GM18517 (cell line): ENCODE results near the gene LRRC74A.
"Not testable (repeated sequence)": the region's sequence is repeated elsewhere in the genome, so short reads cannot be mapped to it uniquely, and the experiment has no call there.

Experiments used
- ATAC-seq: cut with Tn5 transposase; IDR thresholded peaks from one replicate; pipeline ENCODE4 v1.9.1; 2021; ENCODE audit warnings: mild to moderate bottlenecking, moderate library complexity; ENCODE audit not compliant: unreplicated experiment

The LRRC74A gene

GRCh38 chr14:76883447-76883846, 57.2 kb downstream of the LRRC74A start:
- no peak for ATAC-seq

- no peak for ATAC-seq
Measured at GRCh38 chr14:76884394-76884793, 58.2 kb downstream of the LRRC74A start.

- no peak for ATAC-seq
Measured at GRCh38 chr14:76884853-76885276, 58.7 kb downstream of the LRRC74A start.

GRCh38 chr14:76887191-76887590, 61.0 kb downstream of the LRRC74A start:
- ATAC-seq = no peak

GRCh38 chr14:76891391-76891790, 65.2 kb downstream of the LRRC74A start:
- no peak for ATAC-seq

GRCh38 chr14:76894308-76894707, 68.1 kb downstream of the LRRC74A start:
- no peak for ATAC-seq

GRCh38 chr14:76898006-76898405, 71.8 kb downstream of the LRRC74A start:
- ATAC-seq = not testable (repeated sequence)

GRCh38 chr14:76900682-76901081, 74.5 kb downstream of the LRRC74A start:
- no peak for ATAC-seq

GRCh38 chr14:76901171-76902055, 75.2 kb downstream of the LRRC74A start:
- no peak for ATAC-seq

- ATAC-seq = no peak
Measured at GRCh38 chr14:76902591-76902990, 76.4 kb downstream of the LRRC74A start.

- no peak for ATAC-seq
Measured at GRCh38 chr14:76904100-76904739, 78.0 kb downstream of the LRRC74A start.

- peak; percentile 82 for ATAC-seq
Measured at GRCh38 chr14:76904740-76905569, 78.7 kb downstream of the LRRC74A start.

- no peak for ATAC-seq
Measured at GRCh38 chr14:76908834-76909233, 82.6 kb downstream of the LRRC74A start.

GRCh38 chr14:76909266-76909665, 83.1 kb downstream of the LRRC74A start:
- no peak for ATAC-seq

- no peak for ATAC-seq
Measured at GRCh38 chr14:76910371-76910890, 84.2 kb downstream of the LRRC74A start.

- no peak for ATAC-seq
Measured at GRCh38 chr14:76911473-76911872, 85.3 kb downstream of the LRRC74A start.

- not testable (repeated sequence) for ATAC-seq
Measured at GRCh38 chr14:76914533-76915081, 88.4 kb downstream of the LRRC74A start.

- ATAC-seq = no peak
Measured at GRCh38 chr14:76916040-76916715, 90.0 kb downstream of the LRRC74A start.

- ATAC-seq = no peak
Measured at GRCh38 chr14:76917158-76917596, 91.0 kb downstream of the LRRC74A start.

GRCh38 chr14:76917745-76918255, 91.6 kb downstream of the LRRC74A start:
- no peak for ATAC-seq
